Stimulated activated CD8-positive, alpha-beta memory T cell treated with anti-CD3 and anti-CD28 coated beads, Interleukin-15, amount 100 ng/mL, for 4 hours (primary cell): Measurements from ENCODE around the gene TAS2R1.

Source experiments
- DNase-seq, 2 donors: peaks; one replicate each; pipeline ENCODE4 v3.0.0-alpha.2; 2020; ENCODE audit warnings: low read depth in 2 of 2

TAS2R1 gene

DNA sequence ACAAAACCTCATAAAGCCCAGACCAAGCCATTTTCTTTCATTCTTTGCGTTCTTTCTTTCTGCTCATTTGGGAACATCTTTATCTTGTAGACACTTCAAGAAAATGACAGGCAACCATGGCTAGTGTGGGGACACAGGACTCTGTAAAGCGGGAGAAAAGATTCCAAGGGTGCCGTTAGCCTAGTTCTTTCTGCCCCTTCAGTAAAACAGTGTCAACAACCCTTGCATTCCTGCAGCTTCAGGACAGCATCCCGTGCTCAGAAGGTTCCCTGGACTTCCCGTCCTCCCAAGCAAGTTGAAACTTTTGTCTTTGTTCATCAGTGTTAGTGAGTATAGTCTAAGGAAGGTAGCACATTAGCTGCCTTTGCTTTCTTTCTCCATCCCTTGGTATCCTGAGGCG lies 41.9 kb downstream of the TAS2R1 start:
- DNase-seq = no peak

DNA sequence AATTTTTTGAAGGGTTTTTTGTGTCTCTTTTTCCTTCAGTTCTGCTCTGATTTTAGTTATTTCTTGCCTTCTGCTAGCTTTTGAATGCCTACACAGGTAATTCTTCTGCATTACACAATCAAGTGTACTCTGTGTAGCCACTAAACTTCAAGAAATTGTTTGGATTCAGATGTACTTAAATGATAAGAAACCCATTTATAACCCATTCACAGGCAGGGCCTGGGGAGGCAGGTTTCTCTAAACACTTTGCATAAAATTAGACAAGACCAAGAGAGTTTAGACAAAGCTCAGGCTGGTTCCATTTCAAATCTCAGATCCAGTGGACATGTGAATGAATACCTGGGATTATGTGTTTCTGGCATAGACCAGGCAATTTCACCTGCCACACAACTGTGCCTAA lies 43.0 kb downstream of the TAS2R1 start:
- DNase-seq = no peak

DNA sequence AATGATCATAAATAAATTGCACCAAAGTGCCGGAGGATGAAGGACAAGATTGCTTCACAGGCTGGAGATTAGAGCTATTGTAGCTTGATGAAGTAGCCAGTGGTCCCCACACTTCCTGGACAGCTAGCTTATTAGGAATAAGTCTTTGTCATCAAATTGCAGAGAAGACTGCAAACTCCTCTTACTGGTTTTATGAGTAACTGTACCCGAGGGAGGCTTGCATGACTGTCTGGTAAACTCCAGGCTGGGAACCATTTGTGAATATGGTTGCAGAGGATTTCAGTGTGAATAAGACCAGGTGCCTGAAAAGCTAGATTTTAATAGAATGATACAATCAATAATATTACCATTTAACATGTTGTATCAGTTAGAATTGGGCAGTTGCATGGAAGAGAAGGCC lies 47.7 kb downstream of the TAS2R1 start:
- DNase-seq = no peak
